ENCODE data around the gene RBM4B. TPM values are rescaled to one million over a fixed set of nuclear protein-coding genes. Genes with fewer than 3 reads are reported as not detected.
A peak's percentile ranks its signal among the peaks of the same experiment; 100 is the strongest.

RBM4B gene
- polyA plus RNA-seq, 3 donors: 60.9 to 80.4 (median 76.6) TPM

- no peak for DNase-seq
These were observed 58.6 kb downstream of the RBM4B start for GRCh38 chr11:66619080-66619554.

GRCh38 chr11:66617155-66617834, 60.4 kb downstream of the RBM4B start:
- DNase-seq: no peak

- DNase-seq: peak; percentile 100
These were observed 61.1 kb downstream of the RBM4B start, which contains the start of gene RBM14 for GRCh38 chr11:66616379-66617154. RBM14 (plus strand) TSS chr11:66616630; CDS start chr11:66616721, 91 bp downstream.

Other genes with a start within 250 kb of the RBM4B start
- 10 to 100 TPM; 65.9 to 89.6 (median 85.9) TPM for gene MRPL11, start 239.0 kb downstream of the RBM4B start, polyA plus RNA-seq (ENCODE audit: insufficient read length in 3 of 3)
- gene PELI3, start 211.0 kb downstream of the RBM4B start, polyA plus RNA-seq (ENCODE audit: insufficient read length in 3 of 3): 1 to 10 TPM; 5.9 to 7.0 (median 6.2) TPM
- 10 to 100 TPM; 26.2 to 29.4 (median 27.5) TPM for gene DPP3, start 197.5 kb downstream of the RBM4B start, polyA plus RNA-seq (ENCODE audit: insufficient read length in 3 of 3)
- 100 to 1,000 TPM in 1 of 3 donors, 10 to 100 TPM in 2; 69.6 to 103 (median 93.6) TPM for gene BBS1, start 167.3 kb downstream of the RBM4B start, polyA plus RNA-seq (ENCODE audit: insufficient read length in 3 of 3)
- 10 to 100 TPM; 10.3 to 11.3 (median 10.4) TPM for gene ZDHHC24, start 131.8 kb downstream of the RBM4B start, polyA plus RNA-seq (ENCODE audit: insufficient read length in 3 of 3)
- under 1 TPM; 0.32 to 0.67 (median 0.43) TPM for gene ACTN3, start 131.0 kb downstream of the RBM4B start, polyA plus RNA-seq (ENCODE audit: insufficient read length in 3 of 3)
- 100 to 1,000 TPM in 1 of 3 donors, 10 to 100 TPM in 2; 83.8 to 108 (median 93.4) TPM for gene CTSF, start 109.3 kb downstream of the RBM4B start, polyA plus RNA-seq (ENCODE audit: insufficient read length in 3 of 3)
- gene CCDC87, start 84.8 kb downstream of the RBM4B start, polyA plus RNA-seq (ENCODE audit: insufficient read length in 3 of 3): under 1 TPM; 0.31 to 0.37 (median 0.36) TPM
- 10 to 100 TPM; 57.6 to 74.5 (median 69.1) TPM for gene CCS, start 84.7 kb downstream of the RBM4B start, polyA plus RNA-seq (ENCODE audit: insufficient read length in 3 of 3)
- gene RBM14, start 61.3 kb downstream of the RBM4B start, polyA plus RNA-seq (ENCODE audit: insufficient read length in 3 of 3): 10 to 100 TPM; 77.2 to 97.2 (median 92.4) TPM
- 100 to 1,000 TPM; 251 to 282 (median 270) TPM for gene RBM4, start 39.2 kb downstream of the RBM4B start, polyA plus RNA-seq (ENCODE audit: insufficient read length in 3 of 3)
- 10 to 100 TPM; 52.7 to 71.6 (median 56.2) TPM for gene SPTBN2, start 51.3 kb upstream of the RBM4B start, polyA plus RNA-seq (ENCODE audit: insufficient read length in 3 of 3)
- gene RCE1, start 165.6 kb upstream of the RBM4B start, polyA plus RNA-seq (ENCODE audit: insufficient read length in 3 of 3): 10 to 100 TPM; 25.4 to 34.2 (median 33.5) TPM
- 10 to 100 TPM; 21.8 to 30.7 (median 27.3) TPM for gene LRFN4, start 179.2 kb upstream of the RBM4B start, polyA plus RNA-seq (ENCODE audit: insufficient read length in 3 of 3)

Measured in renal pelvis (tissue), 4 donors.